IMR-90 (cell line): ENCODE data around the gene SH2D6. TPM values are rescaled to one million over a fixed set of nuclear protein-coding genes. Genes with fewer than 3 reads are reported as not detected.

Experiments
- ATAC-seq: fragments of 200-7000 bp; cut with Tn5 transposase; 2 replicates; pipeline ENCODE4 v1.9.1; 2020; ENCODE audit warnings: low read depth, mild to moderate bottlenecking, moderate library complexity
- BruUV-seq: library from RNA; stranded (reverse); fragments of 400-500 nt; replicated peaks from 2 replicates; lab custom pipeline; 2021; lab: Mats Ljungman, UMichigan
- CTCF ChIA-PET: fragments of 300-600 bp; formaldehyde crosslinking; extraction: SDS; loops from one replicate; lab custom pipeline; 2021; ENCODE audit warnings: antibody characterized with exemption; lab: Yijun Ruan, JAX
- POLR2A ChIA-PET: fragments of 300-600 bp; sonication (Branson Sonifier 250); formaldehyde crosslinking; loops from one replicate; lab custom pipeline; 2022; ENCODE audit warnings: antibody characterized with exemption; ENCODE audit not compliant: unreplicated experiment; lab: Charles Lee
- DNase-seq: peaks from one replicate; pipeline ENCODE4 v3.0.0; 2013
- H2AFZ ChIP-seq: replicated peaks from 2 replicates; pipeline ENCODE3; 2013; ENCODE audit warnings: low read length, mild to moderate bottlenecking; ENCODE audit not compliant: poor library complexity
- H2AK5ac ChIP-seq: 2 replicates; pipeline ENCODE4 v1.6.1; 2013; ENCODE audit warnings: low read depth, low read length, inconsistent platforms
- H2AK9ac ChIP-seq: replicated peaks from 2 replicates; pipeline ENCODE3; 2013; ENCODE audit warnings: mild to moderate bottlenecking, low read depth, low read length, moderate library complexity; ENCODE audit not compliant: poor library complexity
- H2BK120ac ChIP-seq: 2 replicates; pipeline ENCODE4 v1.6.1; 2013; ENCODE audit warnings: low read depth, low read length, inconsistent platforms
- H2BK15ac ChIP-seq: 3 replicates; pipeline ENCODE4 v1.6.1; 2013; ENCODE audit warnings: low read depth, low read length, inconsistent platforms
- H2BK20ac ChIP-seq: 2 replicates; pipeline ENCODE4 v1.6.1; 2013; ENCODE audit warnings: low read depth, mild to moderate bottlenecking, inconsistent platforms, low read length, moderate library complexity
- H2BK5ac ChIP-seq: 2 replicates; pipeline ENCODE4 v1.6.1; 2013; ENCODE audit warnings: mild to moderate bottlenecking, low read depth, low read length, inconsistent platforms; ENCODE audit not compliant: poor library complexity, severe bottlenecking
- H3K14ac ChIP-seq: replicated peaks from 2 replicates; pipeline ENCODE4 v1.6.1; 2013; ENCODE audit warnings: low read depth, low read length, inconsistent platforms
- H3K18ac ChIP-seq: 2 replicates; pipeline ENCODE4 v1.6.1; 2013; ENCODE audit warnings: low read depth, low read length, control low read depth
- H3K23ac ChIP-seq: 2 replicates; pipeline ENCODE4 v1.6.1; 2013; ENCODE audit warnings: low read depth, low read length, inconsistent platforms
- H3K27ac ChIP-seq: 2 replicates; pipeline ENCODE4 v1.5.1; 2013; ENCODE audit warnings: mild to moderate bottlenecking, control low read depth, low read length; ENCODE audit not compliant: insufficient read depth
- H3K27me3 ChIP-seq: 2 replicates; pipeline ENCODE4 v1.6.1; 2013; ENCODE audit warnings: low read length; ENCODE audit not compliant: control insufficient read depth, insufficient read depth
- H3K36me3 ChIP-seq: 2 replicates; pipeline ENCODE4 v1.6.1; 2013; ENCODE audit warnings: low read length, mixed read lengths; ENCODE audit not compliant: control insufficient read depth, insufficient read depth
- H3K4ac ChIP-seq: 2 replicates; pipeline ENCODE4 v1.6.1; 2013; ENCODE audit warnings: low read depth, low read length, inconsistent platforms
- H3K4me1 ChIP-seq: 2 replicates; pipeline ENCODE4 v1.6.1; 2013; ENCODE audit warnings: low read length, mixed read lengths; ENCODE audit not compliant: control insufficient read depth, insufficient read depth
- H3K4me2 ChIP-seq: 2 replicates; pipeline ENCODE4 v1.6.1; 2013; ENCODE audit warnings: low read depth, mild to moderate bottlenecking, control low read depth, low read length, moderate library complexity
- H3K4me3 ChIP-seq: 2 replicates; pipeline ENCODE4 v1.5.1; 2013; ENCODE audit warnings: low read depth, mild to moderate bottlenecking, control low read depth, low read length, moderate library complexity; ENCODE audit not compliant: insufficient read depth
- H3K56ac ChIP-seq: 2 replicates; pipeline ENCODE4 v1.6.1; 2013; ENCODE audit warnings: low read length, inconsistent platforms; ENCODE audit not compliant: insufficient read depth; ENCODE audit errors: extremely low read depth
- H3K79me1 ChIP-seq, 2 experiments: 2 replicates each; pipeline ENCODE4 v1.6.1; 2013; ENCODE audit warnings: low read length in 2 of 2, inconsistent platforms in 1 of 2, low read depth in 1 of 2
- H3K9ac ChIP-seq: 2 replicates; pipeline ENCODE4 v1.6.1; 2013; ENCODE audit warnings: low read depth, low read length, control low read depth
- H3K9me1 ChIP-seq: 2 replicates; pipeline ENCODE4 v1.6.1; 2013; ENCODE audit warnings: low read length, inconsistent platforms; ENCODE audit not compliant: insufficient read depth
- H3K9me3 ChIP-seq: 2 replicates; pipeline ENCODE4 v1.6.1; 2013; ENCODE audit warnings: low read length; ENCODE audit not compliant: control insufficient read depth, insufficient read depth
- H4K20me1 ChIP-seq: 2 replicates; pipeline ENCODE4 v1.6.1; 2013; ENCODE audit warnings: low read length, inconsistent platforms; ENCODE audit not compliant: insufficient read depth
- H4K5ac ChIP-seq: 2 replicates; pipeline ENCODE4 v1.6.1; 2013; ENCODE audit warnings: mild to moderate bottlenecking, low read depth, low read length, control low read depth
- H4K8ac ChIP-seq, 2 experiments: 2 replicates each; pipeline ENCODE4 v1.6.1; 2013; ENCODE audit warnings: low read depth in 2 of 2, low read length in 2 of 2, control low read depth in 1 of 2, inconsistent platforms in 1 of 2
- H4K91ac ChIP-seq: 2 replicates; pipeline ENCODE4 v1.6.1; 2013; ENCODE audit warnings: low read depth, low read length, inconsistent platforms; ENCODE audit not compliant: insufficient read depth
- BHLHE40 ChIP-seq: fragments of 150-350 bp; IDR thresholded peaks from 2 replicates; pipeline ENCODE4 v1.6.1; 2016; ENCODE audit warnings: mild to moderate bottlenecking, low read depth, low read length
- CEBPB ChIP-seq: IDR thresholded peaks from 2 replicates; pipeline ENCODE4 v1.6.1; 2012; ENCODE audit warnings: low read depth, low read length, improper control_type of control experiment
- CHD1 ChIP-seq: IDR thresholded peaks from 2 replicates; pipeline ENCODE4 v1.6.1; 2012; ENCODE audit warnings: low read depth, low read length, improper control_type of control experiment
- FOS ChIP-seq: fragments of 150-350 bp; IDR thresholded peaks from 2 replicates; pipeline ENCODE4 v1.6.1; 2016; ENCODE audit warnings: low read depth, low read length
- MAFK ChIP-seq: IDR thresholded peaks from 2 replicates; pipeline ENCODE4 v1.6.1; 2012; ENCODE audit warnings: low read depth, low read length, improper control_type of control experiment
- MAZ ChIP-seq: IDR thresholded peaks from 2 replicates; pipeline ENCODE4 v1.6.1; 2012; ENCODE audit warnings: low read depth, mild to moderate bottlenecking, low read length, improper control_type of control experiment, moderate library complexity, borderline replicate concordance
- MXI1 ChIP-seq: IDR thresholded peaks from 2 replicates; pipeline ENCODE4 v1.6.1; 2012; ENCODE audit warnings: low read depth, mild to moderate bottlenecking, low read length, moderate library complexity, borderline replicate concordance
- POLR2A ChIP-seq: IDR thresholded peaks from 2 replicates; pipeline ENCODE4 v1.6.1; 2012; ENCODE audit warnings: mild to moderate bottlenecking, low read depth, low read length
- RAD21 ChIP-seq: IDR thresholded peaks from 2 replicates; pipeline ENCODE4 v1.6.1; 2012; ENCODE audit warnings: low read length, improper control_type of control experiment
- RCOR1 ChIP-seq: IDR thresholded peaks from 2 replicates; pipeline ENCODE4 v1.6.1; 2012; ENCODE audit warnings: mild to moderate bottlenecking, low read length, improper control_type of control experiment; ENCODE audit not compliant: insufficient replicate concordance
- RFX5 ChIP-seq: IDR thresholded peaks from 2 replicates; pipeline ENCODE4 v1.8.0; 2012; ENCODE audit warnings: low read depth, mild to moderate bottlenecking, low read length, moderate library complexity
- SMC3 ChIP-seq: fragments of 150-350 bp; IDR thresholded peaks from 2 replicates; pipeline ENCODE4 v1.6.1; 2016; ENCODE audit warnings: low read depth, mild to moderate bottlenecking, antibody characterized with exemption, low read length, moderate library complexity
- WGBS, 2 experiments: methylation state at CpG; one replicate each; pipeline versions ENCODE4 v1.1.5 to v1.1.7; 2013; ENCODE audit warnings: missing lambda C conversion rate in 2 of 2; ENCODE audit not compliant: insufficient read length in 1 of 2; ENCODE audit errors: extremely low coverage in 2 of 2; 5-methylcytosine and 5-hydroxymethylcytosine counted together
- dilution Hi-C: fragments of 300-500 bp; cut with HindIII; formaldehyde crosslinking; loops from one replicate; pipeline ENCODE4 v1.14.3; 2018; ENCODE audit warnings: low sequenced_read_pairs; ENCODE audit not compliant: unreplicated experiment
- in situ Hi-C: fragments of 300-500 bp; cut with MboI; formaldehyde crosslinking; loops from 3 replicates; pipeline ENCODE4 v1.14.3; 2019; ENCODE audit warnings: low sequenced_read_pairs, inconsistent platforms, mixed read lengths
- intact Hi-C: fragments of 100-400 bp; cut with micrococcal nuclease; formaldehyde crosslinking; loops from 2 replicates; pipeline ENCODE4 v1.10.0; 2022
- polyA plus RNA-seq, 3 experiments: library from polyadenylated mRNA; depleted of rRNA; stranded (reverse); fragments of >200 nt; gene quantifications; 2 replicates each; pipeline ENCODE4 v1.2.3, GENCODE V29; 2012; ENCODE audit warnings: low replicate concordance in 1 of 3
- total RNA-seq: library from RNA; depleted of rRNA; stranded (reverse); fragments of >200 nt; gene quantifications from 2 replicates; pipeline ENCODE4 v1.2.3, GENCODE V29; 2012
- TF ChIP-seq, protein P1 (sequence below): conservative IDR thresholded peaks from 2 replicates; pipeline ENCODE4 v1.5.1; 2012; ENCODE audit warnings: mild to moderate bottlenecking, low read depth, low read length, improper control_type of control experiment
- TF ChIP-seq, protein P2 (sequence below): fragments of 150-350 bp; IDR thresholded peaks from 2 replicates; pipeline ENCODE4 v1.6.1; 2017; ENCODE audit warnings: mild to moderate bottlenecking, antibody characterized with exemption, low read length, low read depth
- TF ChIP-seq, protein P3 (sequence below): fragments of 150-350 bp; IDR thresholded peaks from 2 replicates; pipeline ENCODE4 v1.6.1; 2016; ENCODE audit warnings: low read depth, mild to moderate bottlenecking, low read length, moderate library complexity, borderline replicate concordance

Gene SH2D6
- total and polyA plus RNA-seq, 2 of the 4 experiments (the other 2 are of a cell fraction), result 0.32 to 0.36 TPM

DNA sequence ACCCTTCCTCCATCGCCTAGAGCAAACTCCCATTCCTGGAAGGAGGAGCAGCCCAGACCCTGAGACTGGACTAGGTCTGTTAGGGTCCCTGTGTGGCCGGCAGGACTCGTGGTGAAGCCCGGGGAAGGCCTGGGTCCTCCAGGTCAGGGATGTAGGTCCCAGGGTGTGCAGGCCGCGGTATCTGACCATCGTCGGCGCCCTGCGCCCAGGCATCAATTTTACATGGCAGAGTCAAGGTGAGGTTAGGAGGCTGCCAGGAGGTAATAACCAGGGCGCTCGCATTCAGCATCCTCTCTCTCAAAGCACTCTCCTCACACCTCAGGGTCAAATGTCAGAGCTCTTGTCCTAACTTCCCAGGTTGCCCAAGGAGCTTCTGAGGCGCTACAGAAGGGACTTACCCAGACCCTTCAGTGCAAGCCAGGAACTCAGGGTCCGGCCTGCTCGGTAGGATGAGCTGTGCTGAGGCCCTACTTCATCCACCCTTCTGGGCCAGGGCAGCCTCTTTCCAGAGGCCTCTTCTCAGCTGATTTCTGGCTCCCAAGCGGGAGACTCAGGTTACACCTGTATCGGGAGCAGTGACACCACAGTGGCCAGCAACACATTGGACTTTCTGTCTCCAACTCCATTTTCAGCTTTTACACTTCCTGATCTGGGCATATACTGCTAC is 628 bp downstream of the SH2D6 start:
- POLR2A ChIA-PET, result interaction anchor here (0.8 to 3.0 kb wide), 7 partner anchors 120 to 181 kb away, joined by 3 to 16 read pairs (median 5); partner anchors contain the start of gene MAT2A
- peaks cover 0 to 37% of the 10 kb centered on the region in 2 experiments; a peak in 2 of 4 replicates for H3K79me1 ChIP-seq
- peaks cover 16% of the 10 kb centered on the region for H3K9me1 ChIP-seq
- DNase-seq, result no peak
- peak overlapping the region; percentile 2; the same call in 1 of the 3 replicates for H2BK15ac ChIP-seq
- intact Hi-C loops (no loop called here), dilution Hi-C loops (no loop called here), in situ Hi-C loops (no loop called here)
- peak overlapping the region; percentile 76 for H3K56ac ChIP-seq
- no TSS peak for BruUV-seq
- no peak for ATAC-seq
- H4K20me1 ChIP-seq, result no peaks in the 10 kb centered on the region
- peak overlapping the region; percentile 96 for H2AFZ ChIP-seq
- peak overlapping the region; percentile 98 for H3K23ac ChIP-seq
- 42% methylated on average over 10 of the region's 17 CpGs; no CpG with 5 or more reads in 1 of the 2 experiments for WGBS, 2 experiments
- peak overlapping the region; percentile 94 to 100 for H4K8ac ChIP-seq
- peak overlapping the region; percentile 96 for H3K4me2 ChIP-seq
- CTCF ChIA-PET, result interaction anchor here (1.3 to 3.6 kb wide), 4 partner anchors 88 to 218 kb away, joined by 3 to 46 read pairs (median 6); no protein-coding TSS in a partner anchor
- peak overlapping the region; percentile 89 for H2AK9ac ChIP-seq
- H3K27me3 ChIP-seq, result no peaks in the 10 kb centered on the region
- H3K9ac ChIP-seq, result peak overlapping the region; percentile 82
- H3K4me1 ChIP-seq, result peaks cover 23% of the 10 kb centered on the region
- H4K5ac ChIP-seq, result peak overlapping the region; percentile 95
- H2BK20ac ChIP-seq, result peak overlapping the region; percentile 57
- peak overlapping the region; percentile 99 for H4K91ac ChIP-seq
- no peaks in the 10 kb centered on the region for H3K36me3 ChIP-seq
- H3K14ac ChIP-seq, result peak overlapping the region; percentile 100
- peak overlapping the region; percentile 97 for H2AK5ac ChIP-seq
- peak overlapping the region; percentile 80 for H3K18ac ChIP-seq
- H2BK120ac ChIP-seq, result peak overlapping the region; percentile 99
- H3K4ac ChIP-seq, result peak overlapping the region; percentile 99
- H3K4me3 ChIP-seq, result peak overlapping the region; percentile 54
- H2BK5ac ChIP-seq, result peak overlapping the region; percentile 91
- H3K27ac ChIP-seq, result peak overlapping the region; percentile 93
- no peaks in the 10 kb centered on the region for H3K9me3 ChIP-seq
- TF ChIP-seq RFX5 (no peak), MAFK (no peak), RCOR1 (no peak), RAD21 (no peak), MAZ (no peak), SMC3 (no peak), CHD1 (no peak), MXI1 (no peak), FOS (no peak), POLR2A (no peak), CEBPB (no peak), BHLHE40 (no peak)
- TF ChIP-seq, protein P1, sequence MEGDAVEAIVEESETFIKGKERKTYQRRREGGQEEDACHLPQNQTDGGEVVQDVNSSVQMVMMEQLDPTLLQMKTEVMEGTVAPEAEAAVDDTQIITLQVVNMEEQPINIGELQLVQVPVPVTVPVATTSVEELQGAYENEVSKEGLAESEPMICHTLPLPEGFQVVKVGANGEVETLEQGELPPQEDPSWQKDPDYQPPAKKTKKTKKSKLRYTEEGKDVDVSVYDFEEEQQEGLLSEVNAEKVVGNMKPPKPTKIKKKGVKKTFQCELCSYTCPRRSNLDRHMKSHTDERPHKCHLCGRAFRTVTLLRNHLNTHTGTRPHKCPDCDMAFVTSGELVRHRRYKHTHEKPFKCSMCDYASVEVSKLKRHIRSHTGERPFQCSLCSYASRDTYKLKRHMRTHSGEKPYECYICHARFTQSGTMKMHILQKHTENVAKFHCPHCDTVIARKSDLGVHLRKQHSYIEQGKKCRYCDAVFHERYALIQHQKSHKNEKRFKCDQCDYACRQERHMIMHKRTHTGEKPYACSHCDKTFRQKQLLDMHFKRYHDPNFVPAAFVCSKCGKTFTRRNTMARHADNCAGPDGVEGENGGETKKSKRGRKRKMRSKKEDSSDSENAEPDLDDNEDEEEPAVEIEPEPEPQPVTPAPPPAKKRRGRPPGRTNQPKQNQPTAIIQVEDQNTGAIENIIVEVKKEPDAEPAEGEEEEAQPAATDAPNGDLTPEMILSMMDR, result no peak
- TF ChIP-seq, protein P2, sequence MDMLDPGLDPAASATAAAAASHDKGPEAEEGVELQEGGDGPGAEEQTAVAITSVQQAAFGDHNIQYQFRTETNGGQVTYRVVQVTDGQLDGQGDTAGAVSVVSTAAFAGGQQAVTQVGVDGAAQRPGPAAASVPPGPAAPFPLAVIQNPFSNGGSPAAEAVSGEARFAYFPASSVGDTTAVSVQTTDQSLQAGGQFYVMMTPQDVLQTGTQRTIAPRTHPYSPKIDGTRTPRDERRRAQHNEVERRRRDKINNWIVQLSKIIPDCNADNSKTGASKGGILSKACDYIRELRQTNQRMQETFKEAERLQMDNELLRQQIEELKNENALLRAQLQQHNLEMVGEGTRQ, result no peak
- TF ChIP-seq, protein P3, sequence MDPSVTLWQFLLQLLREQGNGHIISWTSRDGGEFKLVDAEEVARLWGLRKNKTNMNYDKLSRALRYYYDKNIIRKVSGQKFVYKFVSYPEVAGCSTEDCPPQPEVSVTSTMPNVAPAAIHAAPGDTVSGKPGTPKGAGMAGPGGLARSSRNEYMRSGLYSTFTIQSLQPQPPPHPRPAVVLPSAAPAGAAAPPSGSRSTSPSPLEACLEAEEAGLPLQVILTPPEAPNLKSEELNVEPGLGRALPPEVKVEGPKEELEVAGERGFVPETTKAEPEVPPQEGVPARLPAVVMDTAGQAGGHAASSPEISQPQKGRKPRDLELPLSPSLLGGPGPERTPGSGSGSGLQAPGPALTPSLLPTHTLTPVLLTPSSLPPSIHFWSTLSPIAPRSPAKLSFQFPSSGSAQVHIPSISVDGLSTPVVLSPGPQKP, result no peak
